SK-N-MC (cell line): ENCODE results near the gene APOBEC3C.
A peak's percentile ranks its signal among the peaks of the same experiment; 100 is the strongest.
"Not testable (repeated sequence)": the region's sequence is repeated elsewhere in the genome, so short reads cannot be mapped to it uniquely, and the experiment has no call there.

ENCODE experiments used
- DNase-seq: peaks from one replicate; pipeline ENCODE4 v3.0.0-alpha.2; 2011; ENCODE audit warnings: low read depth, low spot score
- H3K27ac ChIP-seq: fragments of 200-600 bp; sonication (generic); 2 replicates; pipeline ENCODE4 v1.5.1; 2016; ENCODE audit warnings: mixed run types
- H3K36me3 ChIP-seq: fragments of 200-600 bp; sonication (generic); 2 replicates; pipeline ENCODE4 v1.6.1; 2017; ENCODE audit warnings: antibody characterized with exemption, low read length, mixed read lengths; ENCODE audit not compliant: insufficient read depth
- H3K4me3 ChIP-seq: fragments of 200-600 bp; sonication (generic); 2 replicates; pipeline ENCODE4 v1.5.1; 2016
- H3K9ac ChIP-seq: fragments of 200-600 bp; sonication (generic); 2 replicates; pipeline ENCODE4 v1.8.0; 2017; ENCODE audit warnings: mixed run types, mixed read lengths; ENCODE audit not compliant: insufficient read length
- H3K9me3 ChIP-seq: fragments of 200-600 bp; sonication (generic); 2 replicates; pipeline ENCODE4 v1.6.1; 2017; ENCODE audit warnings: low read depth, mild to moderate bottlenecking, antibody characterized with exemption, low read length, moderate library complexity, mixed read lengths
- EZH2 ChIP-seq: fragments of 200-600 bp; sonication (generic); IDR thresholded peaks from one replicate; pipeline ENCODE4 v1.6.1; 2017; ENCODE audit warnings: antibody characterized with exemption
- FOXP2 ChIP-seq: optimal IDR thresholded peaks from 2 replicates; pipeline ENCODE3; 2011; ENCODE audit warnings: mild to moderate bottlenecking, moderate library complexity; ENCODE audit not compliant: insufficient read depth; ENCODE audit errors: extremely low read length, control extremely low read depth
- POLR2AphosphoS5 ChIP-seq: IDR thresholded peaks from 2 replicates; pipeline ENCODE4 v1.6.1; 2012; ENCODE audit warnings: mild to moderate bottlenecking, low read depth, low read length, borderline replicate concordance

APOBEC3C gene

GRCh38 chr22:38968801-38969200 lies 45.3 kb upstream of the APOBEC3C start:
- Histone ChIP-seq H3K9ac (no peak overlapping the region), H3K36me3 (no peaks in the 10 kb centered on the region), H3K4me3 (no peak overlapping the region), H3K27ac (no peak overlapping the region), H3K9me3 (no peaks in the 10 kb centered on the region)
- TF ChIP-seq POLR2AphosphoS5 (no peak), FOXP2 (no peak), EZH2 (no peak)
- DNase-seq, result no peak

- TF ChIP-seq FOXP2 (no peak), EZH2 (no peak), POLR2AphosphoS5 (no peak)
Observed at GRCh38 chr22:38970551-38970950, 43.5 kb upstream of the APOBEC3C start.

GRCh38 chr22:38971202-38971601 lies 42.9 kb upstream of the APOBEC3C start:
- DNase-seq, result no peak
- Histone ChIP-seq H3K9me3 (no peaks in the 10 kb centered on the region), H3K9ac (no peak overlapping the region), H3K27ac (no peak overlapping the region), H3K36me3 (no peaks in the 10 kb centered on the region), H3K4me3 (no peak overlapping the region)
- TF ChIP-seq EZH2, result no peak
- no peak for TF ChIP-seq POLR2AphosphoS5
- no peak for TF ChIP-seq FOXP2

More at GRCh38 chr22:38970551-38970950, 43.5 kb upstream of the APOBEC3C start:
- Histone ChIP-seq H3K4me3 (no peak overlapping the region), H3K27ac (no peak overlapping the region), H3K36me3 (no peaks in the 10 kb centered on the region), H3K9ac (no peak overlapping the region), H3K9me3 (no peaks in the 10 kb centered on the region)
- DNase-seq, result no peak

GRCh38 chr22:38971791-38972190 lies 42.3 kb upstream of the APOBEC3C start:
- no peak overlapping the region for H3K9ac ChIP-seq
- H3K36me3 ChIP-seq, result no peaks in the 10 kb centered on the region
- no peak overlapping the region for H3K4me3 ChIP-seq
- H3K9me3 ChIP-seq, result no peaks in the 10 kb centered on the region
- no peak overlapping the region for H3K27ac ChIP-seq
- TF ChIP-seq POLR2AphosphoS5 (no peak), EZH2 (no peak), FOXP2 (no peak)
- no peak for DNase-seq

GRCh38 chr22:38972558-38972957 lies 41.5 kb upstream of the APOBEC3C start:
- Histone ChIP-seq H3K36me3 (no peaks in the 10 kb centered on the region), H3K4me3 (no peak overlapping the region), H3K9ac (no peak overlapping the region), H3K9me3 (no peaks in the 10 kb centered on the region), H3K27ac (no peak overlapping the region)
- DNase-seq, result no peak
- TF ChIP-seq FOXP2, result no peak
- no peak for TF ChIP-seq POLR2AphosphoS5
- no peak for TF ChIP-seq EZH2

- no peak for DNase-seq
Observed at GRCh38 chr22:38973289-38974169, 40.5 kb upstream of the APOBEC3C start.

GRCh38 chr22:38974170-38974825 lies 39.8 kb upstream of the APOBEC3C start:
- H3K4me3 ChIP-seq, result no peak overlapping the region
- no peak overlapping the region for H3K27ac ChIP-seq
- TF ChIP-seq EZH2 (no peak), POLR2AphosphoS5 (no peak), FOXP2 (no peak)
- no peak overlapping the region for H3K9ac ChIP-seq
- no peaks in the 10 kb centered on the region for H3K36me3 ChIP-seq
- DNase-seq, result no peak
- H3K9me3 ChIP-seq, result no peaks in the 10 kb centered on the region

More at GRCh38 chr22:38973289-38974169, 40.5 kb upstream of the APOBEC3C start:
- no peak overlapping the region for H3K27ac ChIP-seq
- H3K36me3 ChIP-seq, result no peaks in the 10 kb centered on the region
- TF ChIP-seq POLR2AphosphoS5 (no peak), FOXP2 (no peak)
- no peak overlapping the region for H3K9ac ChIP-seq
- no peaks in the 10 kb centered on the region for H3K9me3 ChIP-seq
- H3K4me3 ChIP-seq, result peak overlapping the region; percentile 23; the same call in 1 of the 2 replicates

- TF ChIP-seq EZH2 (no peak), POLR2AphosphoS5 (no peak), FOXP2 (no peak)
- Histone ChIP-seq H3K9ac (no peak overlapping the region), H3K36me3 (no peaks in the 10 kb centered on the region), H3K27ac (no peak overlapping the region), H3K4me3 (no peak overlapping the region), H3K9me3 (no peaks in the 10 kb centered on the region)
- DNase-seq, result no peak
Observed at GRCh38 chr22:38974826-38975175, 39.3 kb upstream of the APOBEC3C start.

GRCh38 chr22:38977289-38977688 lies 36.8 kb upstream of the APOBEC3C start:
- not testable (repeated sequence) for H3K9ac ChIP-seq, H3K9me3 ChIP-seq, DNase-seq, H3K4me3 ChIP-seq, H3K27ac ChIP-seq, H3K36me3 ChIP-seq

- H3K4me3 ChIP-seq, H3K36me3 ChIP-seq, DNase-seq, H3K27ac ChIP-seq, H3K9ac ChIP-seq, H3K9me3 ChIP-seq: not testable (repeated sequence)
Observed at GRCh38 chr22:38980587-38980986, 33.5 kb upstream of the APOBEC3C start.
